ENCODE data around the gene RTEL1. TPM values are rescaled to one million over a fixed set of nuclear protein-coding genes. Genes with fewer than 3 reads are reported as not detected.

Gene RTEL1, protein sequence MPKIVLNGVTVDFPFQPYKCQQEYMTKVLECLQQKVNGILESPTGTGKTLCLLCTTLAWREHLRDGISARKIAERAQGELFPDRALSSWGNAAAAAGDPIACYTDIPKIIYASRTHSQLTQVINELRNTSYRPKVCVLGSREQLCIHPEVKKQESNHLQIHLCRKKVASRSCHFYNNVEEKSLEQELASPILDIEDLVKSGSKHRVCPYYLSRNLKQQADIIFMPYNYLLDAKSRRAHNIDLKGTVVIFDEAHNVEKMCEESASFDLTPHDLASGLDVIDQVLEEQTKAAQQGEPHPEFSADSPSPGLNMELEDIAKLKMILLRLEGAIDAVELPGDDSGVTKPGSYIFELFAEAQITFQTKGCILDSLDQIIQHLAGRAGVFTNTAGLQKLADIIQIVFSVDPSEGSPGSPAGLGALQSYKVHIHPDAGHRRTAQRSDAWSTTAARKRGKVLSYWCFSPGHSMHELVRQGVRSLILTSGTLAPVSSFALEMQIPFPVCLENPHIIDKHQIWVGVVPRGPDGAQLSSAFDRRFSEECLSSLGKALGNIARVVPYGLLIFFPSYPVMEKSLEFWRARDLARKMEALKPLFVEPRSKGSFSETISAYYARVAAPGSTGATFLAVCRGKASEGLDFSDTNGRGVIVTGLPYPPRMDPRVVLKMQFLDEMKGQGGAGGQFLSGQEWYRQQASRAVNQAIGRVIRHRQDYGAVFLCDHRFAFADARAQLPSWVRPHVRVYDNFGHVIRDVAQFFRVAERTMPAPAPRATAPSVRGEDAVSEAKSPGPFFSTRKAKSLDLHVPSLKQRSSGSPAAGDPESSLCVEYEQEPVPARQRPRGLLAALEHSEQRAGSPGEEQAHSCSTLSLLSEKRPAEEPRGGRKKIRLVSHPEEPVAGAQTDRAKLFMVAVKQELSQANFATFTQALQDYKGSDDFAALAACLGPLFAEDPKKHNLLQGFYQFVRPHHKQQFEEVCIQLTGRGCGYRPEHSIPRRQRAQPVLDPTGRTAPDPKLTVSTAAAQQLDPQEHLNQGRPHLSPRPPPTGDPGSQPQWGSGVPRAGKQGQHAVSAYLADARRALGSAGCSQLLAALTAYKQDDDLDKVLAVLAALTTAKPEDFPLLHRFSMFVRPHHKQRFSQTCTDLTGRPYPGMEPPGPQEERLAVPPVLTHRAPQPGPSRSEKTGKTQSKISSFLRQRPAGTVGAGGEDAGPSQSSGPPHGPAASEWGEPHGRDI (N-terminal part only)
- 10 to 100 TPM in 5 of 6 experiments, 1 to 10 TPM in 1; 9.6 to 16.3 (median 12.4) TPM for total RNA-seq
- long read RNA-seq, partial matches to known transcripts: 1 of 1 reads
- long read RNA-seq, other reads (novel, unspliced or antisense): 0 of 1 reads

DNA sequence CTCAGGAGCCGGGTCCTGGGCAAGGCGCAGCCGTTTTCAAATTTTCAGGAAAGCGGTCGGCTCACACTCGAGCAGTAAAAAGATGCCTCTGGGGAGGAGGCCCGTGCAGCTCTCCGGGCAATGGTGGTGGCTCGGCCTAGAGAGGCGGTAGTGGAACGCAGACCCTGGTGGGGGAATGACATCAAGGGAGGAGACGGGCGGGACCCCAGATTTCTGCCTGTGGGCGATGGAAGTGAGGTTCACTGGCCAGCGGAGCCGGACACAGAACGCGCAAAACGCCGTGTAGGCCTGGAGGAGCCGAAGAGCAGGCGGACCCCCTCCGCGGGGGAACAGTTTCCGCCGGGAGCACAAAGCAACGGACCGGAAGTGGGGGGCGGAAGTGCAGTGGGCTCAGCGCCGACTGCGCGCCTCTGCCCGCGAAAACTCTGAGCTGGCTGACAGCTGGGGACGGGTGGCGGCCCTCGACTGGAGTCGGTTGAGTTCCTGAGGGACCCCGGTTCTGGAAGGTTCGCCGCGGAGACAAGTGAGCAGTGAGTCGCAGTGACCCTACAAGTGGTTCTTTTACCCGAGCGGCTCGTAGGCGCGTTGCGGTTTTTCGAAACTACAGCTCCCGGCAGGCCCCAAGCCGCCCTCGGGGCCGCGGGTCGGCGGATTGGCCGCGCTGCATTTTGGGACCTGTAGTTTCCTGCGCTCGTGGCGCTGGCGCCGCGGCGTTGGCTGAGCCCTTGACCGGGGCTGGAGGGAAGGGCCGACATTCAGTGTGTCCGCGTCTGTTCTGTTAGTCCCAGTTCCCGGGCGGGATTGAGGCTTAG is at the start of gene RTEL1:
TSS of gene RTEL1 (plus strand) at position 376 of the 812 bp plus-strand sequence. CDS start 1,091 bp downstream, outside the sequence.
- 3% methylated on average over 8 of the region's 73 CpGs for WGBS (ENCODE audit: insufficient coverage, low coverage, low lambda C conversion rate, missing lambda C conversion rate)
- H3K27me3 ChIP-seq: no peaks in the 10 kb centered on the region
- H3K4me1 ChIP-seq: peaks cover 0 to 17% (median 6%) of the 10 kb centered on the region in 4 donors
- TF ChIP-seq, protein P1, sequence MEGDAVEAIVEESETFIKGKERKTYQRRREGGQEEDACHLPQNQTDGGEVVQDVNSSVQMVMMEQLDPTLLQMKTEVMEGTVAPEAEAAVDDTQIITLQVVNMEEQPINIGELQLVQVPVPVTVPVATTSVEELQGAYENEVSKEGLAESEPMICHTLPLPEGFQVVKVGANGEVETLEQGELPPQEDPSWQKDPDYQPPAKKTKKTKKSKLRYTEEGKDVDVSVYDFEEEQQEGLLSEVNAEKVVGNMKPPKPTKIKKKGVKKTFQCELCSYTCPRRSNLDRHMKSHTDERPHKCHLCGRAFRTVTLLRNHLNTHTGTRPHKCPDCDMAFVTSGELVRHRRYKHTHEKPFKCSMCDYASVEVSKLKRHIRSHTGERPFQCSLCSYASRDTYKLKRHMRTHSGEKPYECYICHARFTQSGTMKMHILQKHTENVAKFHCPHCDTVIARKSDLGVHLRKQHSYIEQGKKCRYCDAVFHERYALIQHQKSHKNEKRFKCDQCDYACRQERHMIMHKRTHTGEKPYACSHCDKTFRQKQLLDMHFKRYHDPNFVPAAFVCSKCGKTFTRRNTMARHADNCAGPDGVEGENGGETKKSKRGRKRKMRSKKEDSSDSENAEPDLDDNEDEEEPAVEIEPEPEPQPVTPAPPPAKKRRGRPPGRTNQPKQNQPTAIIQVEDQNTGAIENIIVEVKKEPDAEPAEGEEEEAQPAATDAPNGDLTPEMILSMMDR (IDR thresholded peaks at IDR 0.05): no peak
- TF ChIP-seq POLR2A (IDR thresholded peaks at IDR 0.05): no peak
- H3K36me3 ChIP-seq: peaks cover 0 to 11% (median 3%) of the 10 kb centered on the region in 4 donors
- H3K27ac ChIP-seq: peak within 1 kb of the TSS; percentile 65 to 83 (median 81)
- ATAC-seq: peak; percentile 94 to 98 (median 96)
- H3K4me3 ChIP-seq: peak within 1 kb of the TSS; percentile 65 to 94 (median 68)
- peak; percentile 94 to 95 (median 94) for DNase-seq
- intact Hi-C loops (cut with DNase I): no loop called here
- H3K9me3 ChIP-seq: no peaks in the 10 kb centered on the region

DNA sequence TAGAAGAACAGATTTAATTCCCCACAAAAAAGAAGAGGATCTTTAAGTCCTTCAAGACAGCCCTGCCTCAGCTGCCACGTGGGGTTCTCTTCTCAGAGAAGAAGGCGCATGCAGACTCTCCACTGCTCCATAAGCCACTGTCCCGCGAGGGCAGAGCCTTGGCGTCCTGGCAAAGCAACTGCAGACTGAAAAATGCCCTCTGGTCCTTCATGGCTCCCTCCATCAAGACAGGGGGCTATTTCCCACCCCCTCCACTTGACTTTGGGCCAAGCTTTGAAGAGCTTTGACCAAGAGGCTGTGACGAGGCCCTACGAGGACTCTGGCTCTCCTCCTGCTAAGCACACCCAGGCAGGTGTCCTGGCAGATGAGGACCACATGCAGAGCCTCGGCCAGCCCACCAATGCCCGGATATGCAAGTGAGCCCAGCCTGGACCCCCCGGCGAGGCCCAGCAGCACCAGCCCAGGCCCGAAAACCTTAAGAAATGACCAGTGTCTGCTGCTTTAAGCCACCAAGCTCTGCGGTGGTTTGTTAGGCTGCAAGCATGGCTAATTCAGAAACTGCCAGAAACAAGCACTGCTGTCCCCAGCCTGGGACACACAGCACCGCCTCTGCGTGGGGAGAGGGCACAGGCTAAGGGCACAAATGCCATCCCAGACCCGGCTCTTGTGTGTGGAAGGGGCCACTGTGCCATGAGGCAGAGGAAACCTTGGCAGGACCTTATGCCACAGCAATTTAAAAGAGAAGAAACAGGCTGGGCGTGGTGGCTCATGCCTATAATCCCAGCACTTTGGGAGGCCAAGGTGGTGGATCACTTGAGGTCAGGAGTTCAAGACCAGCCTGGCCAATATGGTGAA is 47.3 kb upstream of the RTEL1 start:
- DNase-seq (peak in 1 of 3 donors; percentile 11), ATAC-seq (no peak)
- Histone ChIP-seq H3K27me3 (no peaks in the 10 kb centered on the region), H3K9me3 (no peaks in the 10 kb centered on the region), H3K4me1 (no peaks in the 10 kb centered on the region), H3K36me3 (peaks cover 0 to 4% (median 0%) of the 10 kb centered on the region in 4 donors), H3K27ac (no peak overlapping the region), H3K4me3 (no peak overlapping the region)
- TF ChIP-seq, protein P1 (IDR thresholded peaks at IDR 0.05): no peak
- no peak for TF ChIP-seq POLR2A (IDR thresholded peaks at IDR 0.05)
- WGBS (ENCODE audit: insufficient coverage, low coverage, low lambda C conversion rate, missing lambda C conversion rate): 86% methylated on average over 1 of the region's 17 CpGs
- intact Hi-C loops (cut with DNase I): no loop called here

DNA sequence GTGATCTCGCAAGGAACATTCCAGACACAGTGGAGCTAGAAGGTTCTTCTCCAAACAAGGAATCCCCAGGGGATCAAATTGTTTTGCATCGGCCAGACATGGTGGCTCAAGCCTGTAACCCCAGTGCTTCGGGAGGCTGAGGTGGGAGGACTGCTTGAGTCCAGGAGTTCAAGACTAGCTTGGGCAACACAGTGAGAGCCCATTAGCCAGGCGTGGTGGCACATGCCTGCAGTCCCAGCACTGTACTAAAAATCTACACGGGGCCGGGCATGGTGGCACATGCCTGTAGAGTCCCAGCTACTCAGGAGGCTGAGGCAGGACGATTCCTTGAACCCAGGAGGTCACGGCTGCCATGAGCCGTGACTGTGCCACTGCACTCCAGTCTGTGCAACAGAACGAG is 46.5 kb upstream of the RTEL1 start:
- intact Hi-C loops (cut with DNase I): no loop called here
- 76% methylated on average over 2 of the region's 10 CpGs for WGBS (ENCODE audit: insufficient coverage, low coverage, low lambda C conversion rate, missing lambda C conversion rate)

More for the DNA sequence above, 46.5 kb upstream of the RTEL1 start:
- Histone ChIP-seq H3K9me3 (no peaks in the 10 kb centered on the region), H3K4me3 (no peak overlapping the region), H3K36me3 (peaks cover 0 to 4% (median 0%) of the 10 kb centered on the region in 4 donors), H3K27me3 (no peaks in the 10 kb centered on the region), H3K4me1 (no peaks in the 10 kb centered on the region), H3K27ac (no peak overlapping the region)
- DNase-seq (peak in 1 of 3 donors; percentile 6), ATAC-seq (no peak)
- TF ChIP-seq, protein P1 (IDR thresholded peaks at IDR 0.05): no peak
- no peak for TF ChIP-seq POLR2A (IDR thresholded peaks at IDR 0.05)

Measured in right lobe of liver (tissue), 6 donors.